ENCODE results near the gene ZNRF1.
A peak's percentile ranks its signal among the peaks of the same experiment; 100 is the strongest.

Gene ZNRF1

DNA sequence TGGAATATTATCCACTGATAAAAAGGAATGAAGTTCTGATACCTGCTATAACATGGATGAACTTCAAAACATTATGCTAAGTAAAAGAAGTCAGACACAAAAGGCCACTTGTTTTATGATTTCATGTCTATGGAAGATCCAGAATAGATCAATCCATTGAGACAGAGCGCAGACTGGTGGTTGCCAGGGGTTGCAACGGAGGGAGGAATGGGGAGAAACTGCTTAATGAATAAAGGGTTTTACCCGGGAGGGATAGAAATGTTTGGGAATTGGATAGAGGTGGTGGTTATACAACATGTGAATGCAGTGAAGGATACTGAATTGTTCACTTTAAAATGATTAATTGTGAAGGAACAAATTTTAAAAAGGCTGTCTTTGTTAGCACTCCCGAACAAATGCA is 44.1 kb upstream of the ZNRF1 start:
- TF ChIP-seq, protein P1, sequence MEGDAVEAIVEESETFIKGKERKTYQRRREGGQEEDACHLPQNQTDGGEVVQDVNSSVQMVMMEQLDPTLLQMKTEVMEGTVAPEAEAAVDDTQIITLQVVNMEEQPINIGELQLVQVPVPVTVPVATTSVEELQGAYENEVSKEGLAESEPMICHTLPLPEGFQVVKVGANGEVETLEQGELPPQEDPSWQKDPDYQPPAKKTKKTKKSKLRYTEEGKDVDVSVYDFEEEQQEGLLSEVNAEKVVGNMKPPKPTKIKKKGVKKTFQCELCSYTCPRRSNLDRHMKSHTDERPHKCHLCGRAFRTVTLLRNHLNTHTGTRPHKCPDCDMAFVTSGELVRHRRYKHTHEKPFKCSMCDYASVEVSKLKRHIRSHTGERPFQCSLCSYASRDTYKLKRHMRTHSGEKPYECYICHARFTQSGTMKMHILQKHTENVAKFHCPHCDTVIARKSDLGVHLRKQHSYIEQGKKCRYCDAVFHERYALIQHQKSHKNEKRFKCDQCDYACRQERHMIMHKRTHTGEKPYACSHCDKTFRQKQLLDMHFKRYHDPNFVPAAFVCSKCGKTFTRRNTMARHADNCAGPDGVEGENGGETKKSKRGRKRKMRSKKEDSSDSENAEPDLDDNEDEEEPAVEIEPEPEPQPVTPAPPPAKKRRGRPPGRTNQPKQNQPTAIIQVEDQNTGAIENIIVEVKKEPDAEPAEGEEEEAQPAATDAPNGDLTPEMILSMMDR (IDR thresholded peaks at IDR 0.05), result no peak
- H3K36me3 ChIP-seq (ENCODE audit: control insufficient read depth, insufficient read depth, low read length), result no peaks in the 10 kb centered on the region
- no peak overlapping the region for H3K9ac ChIP-seq
- H3K4me2 ChIP-seq (ENCODE audit: low read length), result no peak overlapping the region
- H3K79me2 ChIP-seq, result peaks cover 4% of the 10 kb centered on the region
- no peak overlapping the region for H2AFZ ChIP-seq
- no peaks in the 10 kb centered on the region for H3K4me1 ChIP-seq
- H3K9me3 ChIP-seq (ENCODE audit: control insufficient read depth, low read length), result no peaks in the 10 kb centered on the region
- no peaks in the 10 kb centered on the region for H3K27me3 ChIP-seq (ENCODE audit: control insufficient read depth, insufficient read depth, low read length)
- H3K4me3 ChIP-seq (ENCODE audit: low read depth, low read length), result no peak overlapping the region
- H3K27ac ChIP-seq, result no peak overlapping the region

DNA sequence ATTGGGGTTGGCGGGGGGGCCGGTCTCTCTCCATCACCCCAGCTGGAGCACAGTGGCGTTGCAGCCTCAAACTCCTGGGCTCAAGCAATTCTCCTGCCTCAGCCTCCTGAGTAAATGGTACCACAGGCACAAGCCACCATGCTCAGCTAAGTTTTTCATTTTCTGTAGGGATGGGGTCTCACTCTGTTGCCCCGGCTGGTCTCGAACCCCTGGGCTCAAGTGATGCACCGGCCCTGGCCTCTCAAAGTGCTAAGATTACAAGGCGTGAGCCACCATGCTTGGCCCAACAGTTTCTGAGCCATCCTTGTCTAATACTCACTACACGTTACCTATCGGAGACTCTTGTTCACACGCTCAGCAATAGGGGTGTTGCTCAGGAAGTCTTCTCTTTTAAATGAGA is 25.5 kb upstream of the ZNRF1 start:
- Histone ChIP-seq H3K27ac (no peak overlapping the region), H3K4me1 (no peaks in the 10 kb centered on the region), H3K4me3 (ENCODE audit: low read depth, low read length) (no peak overlapping the region), H2AFZ (no peak overlapping the region), H3K9ac (no peak overlapping the region), H3K27me3 (ENCODE audit: control insufficient read depth, insufficient read depth, low read length) (no peaks in the 10 kb centered on the region), H3K36me3 (ENCODE audit: control insufficient read depth, insufficient read depth, low read length) (no peaks in the 10 kb centered on the region), H3K9me3 (ENCODE audit: control insufficient read depth, low read length) (no peaks in the 10 kb centered on the region), H3K79me2 (peaks cover 11% of the 10 kb centered on the region), H3K4me2 (ENCODE audit: low read length) (no peak overlapping the region)
- TF ChIP-seq, protein P1 (IDR thresholded peaks at IDR 0.05), result no peak

DNA sequence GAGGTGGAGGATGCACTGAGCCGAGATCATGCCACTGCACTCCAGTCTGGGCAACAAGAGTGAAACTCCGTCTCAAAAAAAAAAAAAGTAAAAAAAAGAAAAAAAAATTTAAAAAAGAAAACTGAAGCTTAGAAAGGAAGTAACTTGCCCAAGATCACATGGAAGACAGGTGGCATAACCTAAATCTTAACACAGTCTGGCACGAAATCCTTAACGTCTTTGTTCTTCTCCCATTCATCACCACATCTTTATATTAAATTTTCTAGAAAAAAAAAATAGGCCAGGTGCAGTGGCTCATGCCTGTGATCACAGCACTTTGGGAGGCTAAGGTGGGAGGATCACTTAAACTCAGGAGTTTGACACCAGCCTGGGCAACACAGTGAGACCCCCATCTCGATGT is 23.2 kb upstream of the ZNRF1 start:
- Histone ChIP-seq H2AFZ (no peak overlapping the region), H3K36me3 (ENCODE audit: control insufficient read depth, insufficient read depth, low read length) (no peaks in the 10 kb centered on the region), H3K4me1 (no peaks in the 10 kb centered on the region), H3K9ac (no peak overlapping the region), H3K27me3 (ENCODE audit: control insufficient read depth, insufficient read depth, low read length) (no peaks in the 10 kb centered on the region), H3K9me3 (ENCODE audit: control insufficient read depth, low read length) (no peaks in the 10 kb centered on the region), H3K79me2 (peaks cover 1% of the 10 kb centered on the region), H3K4me3 (ENCODE audit: low read depth, low read length) (no peak overlapping the region), H3K27ac (no peak overlapping the region), H3K4me2 (ENCODE audit: low read length) (no peak overlapping the region)
- TF ChIP-seq, protein P1 (IDR thresholded peaks at IDR 0.05), result no peak

DNA sequence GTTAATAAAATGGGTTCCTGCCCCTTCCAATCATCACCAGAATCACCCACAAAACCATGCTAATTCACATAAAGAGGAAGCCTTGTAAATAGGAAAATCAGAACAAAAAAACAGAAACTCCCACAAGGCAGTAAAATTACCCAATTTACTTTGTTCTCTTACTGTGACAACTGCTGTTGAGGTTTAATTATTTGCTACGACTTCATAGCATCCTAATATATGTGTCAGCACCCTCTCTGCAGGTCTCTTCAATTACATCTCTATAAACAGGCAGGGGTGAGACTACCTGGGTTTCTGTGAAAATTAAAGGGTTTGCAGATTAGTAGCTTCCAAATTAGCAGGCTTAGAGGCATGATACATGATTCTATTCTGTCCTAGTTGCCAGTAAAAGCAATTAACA is 16.6 kb upstream of the ZNRF1 start:
- Histone ChIP-seq H3K4me1 (no peaks in the 10 kb centered on the region), H3K27me3 (ENCODE audit: control insufficient read depth, insufficient read depth, low read length) (no peaks in the 10 kb centered on the region), H3K4me3 (ENCODE audit: low read depth, low read length) (no peak overlapping the region), H3K9ac (no peak overlapping the region), H3K79me2 (peaks cover 15% of the 10 kb centered on the region), H3K9me3 (ENCODE audit: control insufficient read depth, low read length) (no peaks in the 10 kb centered on the region), H3K27ac (no peak overlapping the region), H2AFZ (no peak overlapping the region), H3K36me3 (ENCODE audit: control insufficient read depth, insufficient read depth, low read length) (no peaks in the 10 kb centered on the region), H3K4me2 (ENCODE audit: low read length) (no peak overlapping the region)
- TF ChIP-seq, protein P1 (IDR thresholded peaks at IDR 0.05), result no peak

DNA sequence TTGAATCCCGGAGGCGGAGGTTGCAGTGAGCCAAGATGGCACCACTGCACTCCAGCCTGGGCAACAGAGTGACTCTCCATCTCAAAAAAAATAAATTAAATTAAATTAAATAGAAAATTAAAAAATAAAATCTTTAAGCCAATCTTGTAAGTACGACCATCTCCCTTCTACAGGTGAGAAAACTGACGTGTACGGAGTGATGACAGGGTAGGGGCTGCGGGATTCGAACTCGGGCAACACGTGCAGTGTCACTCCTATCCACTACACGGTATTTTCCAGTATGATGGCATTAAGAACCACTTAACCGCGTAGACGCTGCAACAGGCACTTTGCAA is 14.7 kb upstream of the ZNRF1 start:
- TF ChIP-seq, protein P1 (IDR thresholded peaks at IDR 0.05), result no peak

More for the DNA sequence above, 14.7 kb upstream of the ZNRF1 start:
- no peaks in the 10 kb centered on the region for H3K4me1 ChIP-seq
- H3K27ac ChIP-seq, result no peak overlapping the region
- no peak overlapping the region for H3K9ac ChIP-seq
- peak overlapping the region; percentile 72 for H2AFZ ChIP-seq
- H3K27me3 ChIP-seq (ENCODE audit: control insufficient read depth, insufficient read depth, low read length), result no peaks in the 10 kb centered on the region
- H3K79me2 ChIP-seq, result peaks cover 15% of the 10 kb centered on the region
- H3K4me2 ChIP-seq (ENCODE audit: low read length), result peak overlapping the region; percentile 96
- no peaks in the 10 kb centered on the region for H3K9me3 ChIP-seq (ENCODE audit: control insufficient read depth, low read length)
- no peaks in the 10 kb centered on the region for H3K36me3 ChIP-seq (ENCODE audit: control insufficient read depth, insufficient read depth, low read length)
- peak overlapping the region; percentile 97 for H3K4me3 ChIP-seq (ENCODE audit: low read depth, low read length)

Measured in parathyroid adenoma (tissue), 2 donors.